ENCODE measurements around the gene TMEM178B.

Gene TMEM178B

GRCh38 chr7:141490474-141490873, 416.6 kb downstream of the TMEM178B start:
- TF ChIP-seq CTCF (IDR thresholded peaks at IDR 0.05; ENCODE audit: low read depth, low read length): no peak
- H3K4me3 ChIP-seq (ENCODE audit: low read depth, low read length): no peak overlapping the region

GRCh38 chr7:141495057-141495456, 421.2 kb downstream of the TMEM178B start:
- TF ChIP-seq CTCF (IDR thresholded peaks at IDR 0.05; ENCODE audit: low read depth, low read length): no peak
- no peak overlapping the region for H3K4me3 ChIP-seq (ENCODE audit: low read depth, low read length)

- no peak overlapping the region for H3K4me3 ChIP-seq (ENCODE audit: low read depth, low read length)
- TF ChIP-seq CTCF (IDR thresholded peaks at IDR 0.05; ENCODE audit: low read depth, low read length): no peak
These were observed 423.5 kb downstream of the TMEM178B start for GRCh38 chr7:141497391-141497790.

GRCh38 chr7:141500608-141501007, 426.7 kb downstream of the TMEM178B start:
- no peak overlapping the region for H3K4me3 ChIP-seq (ENCODE audit: low read depth, low read length)
- no peak for TF ChIP-seq CTCF (IDR thresholded peaks at IDR 0.05; ENCODE audit: low read depth, low read length)

GRCh38 chr7:141501451-141501850, 427.6 kb downstream of the TMEM178B start:
- no peak overlapping the region for H3K4me3 ChIP-seq (ENCODE audit: low read depth, low read length)
- no peak for TF ChIP-seq CTCF (IDR thresholded peaks at IDR 0.05; ENCODE audit: low read depth, low read length)

- TF ChIP-seq CTCF (IDR thresholded peaks at IDR 0.05; ENCODE audit: low read depth, low read length): no peak
- no peak overlapping the region for H3K4me3 ChIP-seq (ENCODE audit: low read depth, low read length)
These were observed 437.4 kb downstream of the TMEM178B start for GRCh38 chr7:141511316-141511675.

- no peak for TF ChIP-seq CTCF (IDR thresholded peaks at IDR 0.05; ENCODE audit: low read depth, low read length)
These were observed 438.0 kb downstream of the TMEM178B start for GRCh38 chr7:141511676-141512396.

More at GRCh38 chr7:141511676-141512396, 438.0 kb downstream of the TMEM178B start:
- no peak overlapping the region for H3K4me3 ChIP-seq (ENCODE audit: low read depth, low read length)
